IMR-90 (cell line): ENCODE results near the gene SBF2. TPM values are rescaled to one million over a fixed set of nuclear protein-coding genes. Genes with fewer than 3 reads are reported as not detected.

Experiments
- ATAC-seq: fragments of 200-7000 bp; cut with Tn5 transposase; 2 replicates; pipeline ENCODE4 v1.9.1; 2020; ENCODE audit warnings: low read depth, mild to moderate bottlenecking, moderate library complexity
- BruUV-seq: library from RNA; stranded (reverse); fragments of 400-500 nt; replicated peaks from 2 replicates; lab custom pipeline; 2021; lab: Mats Ljungman, UMichigan
- CTCF ChIA-PET: fragments of 300-600 bp; formaldehyde crosslinking; extraction: SDS; loops from one replicate; lab custom pipeline; 2021; ENCODE audit warnings: antibody characterized with exemption; lab: Yijun Ruan, JAX
- POLR2A ChIA-PET: fragments of 300-600 bp; sonication (Branson Sonifier 250); formaldehyde crosslinking; loops from one replicate; lab custom pipeline; 2022; ENCODE audit warnings: antibody characterized with exemption; ENCODE audit not compliant: unreplicated experiment; lab: Charles Lee
- DNase-seq: peaks from one replicate; pipeline ENCODE4 v3.0.0; 2013
- H2AFZ ChIP-seq: replicated peaks from 2 replicates; pipeline ENCODE3; 2013; ENCODE audit warnings: low read length, mild to moderate bottlenecking; ENCODE audit not compliant: poor library complexity
- H2AK5ac ChIP-seq: 2 replicates; pipeline ENCODE4 v1.6.1; 2013; ENCODE audit warnings: low read depth, low read length, inconsistent platforms
- H2AK9ac ChIP-seq: replicated peaks from 2 replicates; pipeline ENCODE3; 2013; ENCODE audit warnings: mild to moderate bottlenecking, low read depth, low read length, moderate library complexity; ENCODE audit not compliant: poor library complexity
- H2BK120ac ChIP-seq: 2 replicates; pipeline ENCODE4 v1.6.1; 2013; ENCODE audit warnings: low read depth, low read length, inconsistent platforms
- H2BK15ac ChIP-seq: 3 replicates; pipeline ENCODE4 v1.6.1; 2013; ENCODE audit warnings: low read depth, low read length, inconsistent platforms
- H2BK20ac ChIP-seq: 2 replicates; pipeline ENCODE4 v1.6.1; 2013; ENCODE audit warnings: low read depth, mild to moderate bottlenecking, inconsistent platforms, low read length, moderate library complexity
- H2BK5ac ChIP-seq: 2 replicates; pipeline ENCODE4 v1.6.1; 2013; ENCODE audit warnings: mild to moderate bottlenecking, low read depth, low read length, inconsistent platforms; ENCODE audit not compliant: poor library complexity, severe bottlenecking
- H3K14ac ChIP-seq: replicated peaks from 2 replicates; pipeline ENCODE4 v1.6.1; 2013; ENCODE audit warnings: low read depth, low read length, inconsistent platforms
- H3K18ac ChIP-seq: 2 replicates; pipeline ENCODE4 v1.6.1; 2013; ENCODE audit warnings: low read depth, low read length, control low read depth
- H3K23ac ChIP-seq: 2 replicates; pipeline ENCODE4 v1.6.1; 2013; ENCODE audit warnings: low read depth, low read length, inconsistent platforms
- H3K27ac ChIP-seq: 2 replicates; pipeline ENCODE4 v1.5.1; 2013; ENCODE audit warnings: mild to moderate bottlenecking, control low read depth, low read length; ENCODE audit not compliant: insufficient read depth
- H3K27me3 ChIP-seq: 2 replicates; pipeline ENCODE4 v1.6.1; 2013; ENCODE audit warnings: low read length; ENCODE audit not compliant: control insufficient read depth, insufficient read depth
- H3K36me3 ChIP-seq: 2 replicates; pipeline ENCODE4 v1.6.1; 2013; ENCODE audit warnings: low read length, mixed read lengths; ENCODE audit not compliant: control insufficient read depth, insufficient read depth
- H3K4ac ChIP-seq: 2 replicates; pipeline ENCODE4 v1.6.1; 2013; ENCODE audit warnings: low read depth, low read length, inconsistent platforms
- H3K4me1 ChIP-seq: 2 replicates; pipeline ENCODE4 v1.6.1; 2013; ENCODE audit warnings: low read length, mixed read lengths; ENCODE audit not compliant: control insufficient read depth, insufficient read depth
- H3K4me2 ChIP-seq: 2 replicates; pipeline ENCODE4 v1.6.1; 2013; ENCODE audit warnings: low read depth, mild to moderate bottlenecking, control low read depth, low read length, moderate library complexity
- H3K4me3 ChIP-seq: 2 replicates; pipeline ENCODE4 v1.5.1; 2013; ENCODE audit warnings: low read depth, mild to moderate bottlenecking, control low read depth, low read length, moderate library complexity; ENCODE audit not compliant: insufficient read depth
- H3K56ac ChIP-seq: 2 replicates; pipeline ENCODE4 v1.6.1; 2013; ENCODE audit warnings: low read length, inconsistent platforms; ENCODE audit not compliant: insufficient read depth; ENCODE audit errors: extremely low read depth
- H3K79me1 ChIP-seq, 2 experiments: 2 replicates each; pipeline ENCODE4 v1.6.1; 2013; ENCODE audit warnings: low read length in 2 of 2, inconsistent platforms in 1 of 2, low read depth in 1 of 2
- H3K9ac ChIP-seq: 2 replicates; pipeline ENCODE4 v1.6.1; 2013; ENCODE audit warnings: low read depth, low read length, control low read depth
- H3K9me1 ChIP-seq: 2 replicates; pipeline ENCODE4 v1.6.1; 2013; ENCODE audit warnings: low read length, inconsistent platforms; ENCODE audit not compliant: insufficient read depth
- H3K9me3 ChIP-seq: 2 replicates; pipeline ENCODE4 v1.6.1; 2013; ENCODE audit warnings: low read length; ENCODE audit not compliant: control insufficient read depth, insufficient read depth
- H4K20me1 ChIP-seq: 2 replicates; pipeline ENCODE4 v1.6.1; 2013; ENCODE audit warnings: low read length, inconsistent platforms; ENCODE audit not compliant: insufficient read depth
- H4K5ac ChIP-seq: 2 replicates; pipeline ENCODE4 v1.6.1; 2013; ENCODE audit warnings: mild to moderate bottlenecking, low read depth, low read length, control low read depth
- H4K8ac ChIP-seq, 2 experiments: 2 replicates each; pipeline ENCODE4 v1.6.1; 2013; ENCODE audit warnings: low read depth in 2 of 2, low read length in 2 of 2, control low read depth in 1 of 2, inconsistent platforms in 1 of 2
- H4K91ac ChIP-seq: 2 replicates; pipeline ENCODE4 v1.6.1; 2013; ENCODE audit warnings: low read depth, low read length, inconsistent platforms; ENCODE audit not compliant: insufficient read depth
- BHLHE40 ChIP-seq: fragments of 150-350 bp; IDR thresholded peaks from 2 replicates; pipeline ENCODE4 v1.6.1; 2016; ENCODE audit warnings: mild to moderate bottlenecking, low read depth, low read length
- CEBPB ChIP-seq: IDR thresholded peaks from 2 replicates; pipeline ENCODE4 v1.6.1; 2012; ENCODE audit warnings: low read depth, low read length, improper control_type of control experiment
- FOS ChIP-seq: fragments of 150-350 bp; IDR thresholded peaks from 2 replicates; pipeline ENCODE4 v1.6.1; 2016; ENCODE audit warnings: low read depth, low read length
- MAZ ChIP-seq: IDR thresholded peaks from 2 replicates; pipeline ENCODE4 v1.6.1; 2012; ENCODE audit warnings: low read depth, mild to moderate bottlenecking, low read length, improper control_type of control experiment, moderate library complexity, borderline replicate concordance
- MXI1 ChIP-seq: IDR thresholded peaks from 2 replicates; pipeline ENCODE4 v1.6.1; 2012; ENCODE audit warnings: low read depth, mild to moderate bottlenecking, low read length, moderate library complexity, borderline replicate concordance
- NFE2L2 ChIP-seq: fragments of 150-350 bp; IDR thresholded peaks from 2 replicates; pipeline ENCODE4 v1.6.1; 2016; ENCODE audit warnings: low read depth, mild to moderate bottlenecking, low read length
- POLR2A ChIP-seq: IDR thresholded peaks from 2 replicates; pipeline ENCODE4 v1.6.1; 2012; ENCODE audit warnings: mild to moderate bottlenecking, low read depth, low read length
- RAD21 ChIP-seq: IDR thresholded peaks from 2 replicates; pipeline ENCODE4 v1.6.1; 2012; ENCODE audit warnings: low read length, improper control_type of control experiment
- RCOR1 ChIP-seq: IDR thresholded peaks from 2 replicates; pipeline ENCODE4 v1.6.1; 2012; ENCODE audit warnings: mild to moderate bottlenecking, low read length, improper control_type of control experiment; ENCODE audit not compliant: insufficient replicate concordance
- RFX5 ChIP-seq: IDR thresholded peaks from 2 replicates; pipeline ENCODE4 v1.8.0; 2012; ENCODE audit warnings: low read depth, mild to moderate bottlenecking, low read length, moderate library complexity
- WGBS, 2 experiments: methylation state at CpG; one replicate each; pipeline versions ENCODE4 v1.1.5 to v1.1.7; 2013; ENCODE audit warnings: missing lambda C conversion rate in 2 of 2; ENCODE audit not compliant: insufficient read length in 1 of 2; ENCODE audit errors: extremely low coverage in 2 of 2; 5-methylcytosine and 5-hydroxymethylcytosine counted together
- dilution Hi-C: fragments of 300-500 bp; cut with HindIII; formaldehyde crosslinking; loops from one replicate; pipeline ENCODE4 v1.14.3; 2018; ENCODE audit warnings: low sequenced_read_pairs; ENCODE audit not compliant: unreplicated experiment
- in situ Hi-C: fragments of 300-500 bp; cut with MboI; formaldehyde crosslinking; loops from 3 replicates; pipeline ENCODE4 v1.14.3; 2019; ENCODE audit warnings: low sequenced_read_pairs, inconsistent platforms, mixed read lengths
- intact Hi-C: fragments of 100-400 bp; cut with micrococcal nuclease; formaldehyde crosslinking; loops from 2 replicates; pipeline ENCODE4 v1.10.0; 2022
- polyA plus RNA-seq, 3 experiments: library from polyadenylated mRNA; depleted of rRNA; stranded (reverse); fragments of >200 nt; gene quantifications; 2 replicates each; pipeline ENCODE4 v1.2.3, GENCODE V29; 2012; ENCODE audit warnings: low replicate concordance in 1 of 3
- total RNA-seq: library from RNA; depleted of rRNA; stranded (reverse); fragments of >200 nt; gene quantifications from 2 replicates; pipeline ENCODE4 v1.2.3, GENCODE V29; 2012
- TF ChIP-seq, protein P1 (sequence below): conservative IDR thresholded peaks from 2 replicates; pipeline ENCODE4 v1.5.1; 2012; ENCODE audit warnings: mild to moderate bottlenecking, low read depth, low read length, improper control_type of control experiment
- TF ChIP-seq, protein P2 (sequence below): fragments of 150-350 bp; IDR thresholded peaks from 2 replicates; pipeline ENCODE4 v1.6.1; 2016; ENCODE audit warnings: low read depth, mild to moderate bottlenecking, low read length, moderate library complexity, borderline replicate concordance
- TF ChIP-seq, protein P3 (sequence below): fragments of 150-350 bp; IDR thresholded peaks from 2 replicates; pipeline ENCODE4 v1.6.1; 2017; ENCODE audit warnings: mild to moderate bottlenecking, antibody characterized with exemption, low read length, low read depth

Gene SBF2
- total and polyA plus RNA-seq, 2 of the 4 experiments (the other 2 are of a cell fraction), result 23.8 to 51.8 TPM

DNA sequence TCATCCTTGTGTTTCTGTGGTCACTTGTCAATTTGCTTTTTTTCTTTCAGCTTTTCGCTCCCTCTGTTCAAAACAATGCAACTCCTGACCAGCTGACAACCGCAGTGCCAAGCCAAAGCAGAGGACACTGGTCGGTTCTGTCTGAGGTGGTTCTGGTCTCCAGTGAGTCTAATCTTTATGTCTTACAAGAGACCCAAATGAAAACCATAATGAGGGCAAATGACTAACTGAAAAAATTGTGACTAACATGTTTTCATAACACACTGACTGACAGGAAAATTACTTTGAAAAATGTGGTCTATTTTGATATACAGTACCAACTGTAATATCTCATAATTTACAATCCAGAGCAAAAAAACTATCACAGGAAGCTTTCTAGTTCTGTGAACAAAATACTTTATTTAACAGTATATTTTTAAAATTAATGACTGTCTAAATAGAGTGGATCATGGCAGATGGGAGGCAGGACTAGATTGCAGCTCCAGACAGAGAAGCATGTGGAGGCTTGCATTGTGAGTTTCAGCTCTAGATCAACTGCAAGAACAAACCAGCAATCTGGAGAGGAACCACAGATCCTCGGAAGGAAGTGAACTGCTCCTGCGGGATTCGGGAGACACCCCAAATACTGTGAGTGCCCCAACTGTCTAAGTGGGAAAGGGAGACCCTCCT lies 311.8 kb downstream of the SBF2 start:
- Histone ChIP-seq H3K27ac (peak overlapping the region; percentile 35), H3K14ac (peak overlapping the region; percentile 79), H3K4me2 (0 out of 2 replicates have a peak overlapping the region, but pooled peaks have one; percentile 7), H4K91ac (peak overlapping the region; percentile 69), H3K9ac (no peak overlapping the region), H2AFZ (no peak overlapping the region), H3K56ac (no peak overlapping the region), H3K27me3 (no peaks in the 10 kb centered on the region), H2BK15ac (peak overlapping the region; percentile 53; the same call in 1 of the 3 replicates), H2BK5ac (peak overlapping the region; percentile 76), H2BK20ac (peak overlapping the region; percentile 72; the same call in 1 of the 2 replicates), H3K18ac (peak overlapping the region; percentile 81), H3K4me3 (no peak overlapping the region), H3K4me1 (peaks cover 18% of the 10 kb centered on the region), H3K23ac (peak overlapping the region; percentile 56; the same call in 1 of the 2 replicates), H2AK5ac (peak overlapping the region; percentile 71; the same call in 1 of the 2 replicates), H2BK120ac (peak overlapping the region; percentile 70), H3K79me1 (peaks cover 3 to 30% of the 10 kb centered on the region in 2 experiments; a peak in 3 of 4 replicates), H4K5ac (peak overlapping the region; percentile 81), H2AK9ac (no peak overlapping the region), H3K9me3 (peaks cover 3% of the 10 kb centered on the region; the same call in 1 of the 2 replicates), H3K4ac (peak overlapping the region; percentile 83), H4K20me1 (no peaks in the 10 kb centered on the region; the same call in 1 of the 2 replicates), H4K8ac (peak overlapping the region in 1 of 2 experiments; percentile 22; a peak in 2 of 4 replicates), H3K36me3 (peaks cover 4% of the 10 kb centered on the region), H3K9me1 (peaks cover under 1% of the 10 kb centered on the region; the same call in 1 of the 2 replicates)
- no CpG with 5 or more reads among the region's 6 CpGs for WGBS, 2 experiments
- no peak for DNase-seq
- in situ Hi-C loops, result loop anchor here (25.0 kb wide), 1 partner anchor 755 kb away; no protein-coding TSS in a partner anchor
- dilution Hi-C loops, result no loop called here
- ChIA-PET CTCF (interaction anchor here (0.8 kb wide), 1 partner anchor 225 kb away, joined by 3 read pairs; no protein-coding TSS in a partner anchor), POLR2A (no interaction called here)
- TF ChIP-seq RFX5, result no peak
- TF ChIP-seq CEBPB, result no peak
- TF ChIP-seq, protein P1, sequence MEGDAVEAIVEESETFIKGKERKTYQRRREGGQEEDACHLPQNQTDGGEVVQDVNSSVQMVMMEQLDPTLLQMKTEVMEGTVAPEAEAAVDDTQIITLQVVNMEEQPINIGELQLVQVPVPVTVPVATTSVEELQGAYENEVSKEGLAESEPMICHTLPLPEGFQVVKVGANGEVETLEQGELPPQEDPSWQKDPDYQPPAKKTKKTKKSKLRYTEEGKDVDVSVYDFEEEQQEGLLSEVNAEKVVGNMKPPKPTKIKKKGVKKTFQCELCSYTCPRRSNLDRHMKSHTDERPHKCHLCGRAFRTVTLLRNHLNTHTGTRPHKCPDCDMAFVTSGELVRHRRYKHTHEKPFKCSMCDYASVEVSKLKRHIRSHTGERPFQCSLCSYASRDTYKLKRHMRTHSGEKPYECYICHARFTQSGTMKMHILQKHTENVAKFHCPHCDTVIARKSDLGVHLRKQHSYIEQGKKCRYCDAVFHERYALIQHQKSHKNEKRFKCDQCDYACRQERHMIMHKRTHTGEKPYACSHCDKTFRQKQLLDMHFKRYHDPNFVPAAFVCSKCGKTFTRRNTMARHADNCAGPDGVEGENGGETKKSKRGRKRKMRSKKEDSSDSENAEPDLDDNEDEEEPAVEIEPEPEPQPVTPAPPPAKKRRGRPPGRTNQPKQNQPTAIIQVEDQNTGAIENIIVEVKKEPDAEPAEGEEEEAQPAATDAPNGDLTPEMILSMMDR, result no peak
- no peak for TF ChIP-seq RAD21
- no peak for TF ChIP-seq MAZ
- no peak for TF ChIP-seq BHLHE40
- TF ChIP-seq, protein P2, sequence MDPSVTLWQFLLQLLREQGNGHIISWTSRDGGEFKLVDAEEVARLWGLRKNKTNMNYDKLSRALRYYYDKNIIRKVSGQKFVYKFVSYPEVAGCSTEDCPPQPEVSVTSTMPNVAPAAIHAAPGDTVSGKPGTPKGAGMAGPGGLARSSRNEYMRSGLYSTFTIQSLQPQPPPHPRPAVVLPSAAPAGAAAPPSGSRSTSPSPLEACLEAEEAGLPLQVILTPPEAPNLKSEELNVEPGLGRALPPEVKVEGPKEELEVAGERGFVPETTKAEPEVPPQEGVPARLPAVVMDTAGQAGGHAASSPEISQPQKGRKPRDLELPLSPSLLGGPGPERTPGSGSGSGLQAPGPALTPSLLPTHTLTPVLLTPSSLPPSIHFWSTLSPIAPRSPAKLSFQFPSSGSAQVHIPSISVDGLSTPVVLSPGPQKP, result no peak
- TF ChIP-seq RCOR1, result no peak
- TF ChIP-seq NFE2L2, result no peak
- TF ChIP-seq MXI1, result no peak
- no peak for TF ChIP-seq FOS
- no peak for TF ChIP-seq POLR2A
- TF ChIP-seq, protein P3, sequence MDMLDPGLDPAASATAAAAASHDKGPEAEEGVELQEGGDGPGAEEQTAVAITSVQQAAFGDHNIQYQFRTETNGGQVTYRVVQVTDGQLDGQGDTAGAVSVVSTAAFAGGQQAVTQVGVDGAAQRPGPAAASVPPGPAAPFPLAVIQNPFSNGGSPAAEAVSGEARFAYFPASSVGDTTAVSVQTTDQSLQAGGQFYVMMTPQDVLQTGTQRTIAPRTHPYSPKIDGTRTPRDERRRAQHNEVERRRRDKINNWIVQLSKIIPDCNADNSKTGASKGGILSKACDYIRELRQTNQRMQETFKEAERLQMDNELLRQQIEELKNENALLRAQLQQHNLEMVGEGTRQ, result no peak
- intact Hi-C loops, result loop anchor here (1.0 kb wide), 1 partner anchor 35 kb away; no protein-coding TSS in a partner anchor
- BruUV-seq, result no TSS peak
- peak; percentile 32; the same call in 1 of the 2 replicates for ATAC-seq
